Measurements from ENCODE around the gene CACNA2D4. TPM values are rescaled to one million over a fixed set of nuclear protein-coding genes. Genes with fewer than 3 reads are reported as not detected.

Gene CACNA2D4
- total RNA-seq, 1 experiment from 2014 or later: not detected

- peaks cover 17% of the 10 kb centered on the region; the same call in 1 of the 2 replicates for H3K36me3 ChIP-seq (ENCODE audit: low read depth, low read length)
- H3K4me2 ChIP-seq (ENCODE audit: low read length): no peak overlapping the region
- no peak for ATAC-seq
- H3K9me2 ChIP-seq (replicated peaks; ENCODE audit: low read length): no peaks in the 10 kb centered on the region
- TF ChIP-seq EZH2phosphoT487 (IDR thresholded peaks at IDR 0.05; ENCODE audit: borderline replicate concordance, low read length) (no peak), EZH2 (IDR thresholded peaks at IDR 0.05; ENCODE audit: low read length, unreplicated experiment) (no peak), CTCF (conservative IDR thresholded peaks at IDR 0.05; ENCODE audit: low read depth, low read length) (no peak)
- DNase-seq: no peak
- H3K4me1 ChIP-seq (ENCODE audit: insufficient read depth, low read length): peaks cover 30% of the 10 kb centered on the region
- no peak overlapping the region for H2AFZ ChIP-seq (ENCODE audit: low read length)
- H3K9me3 ChIP-seq (ENCODE audit: low read length): no peaks in the 10 kb centered on the region
- no peaks in the 10 kb centered on the region for H3K27me3 ChIP-seq (ENCODE audit: low read length)
- H3K4me3 ChIP-seq (ENCODE audit: low read length): no peak overlapping the region
- H4K20me1 ChIP-seq (ENCODE audit: low read length): no peaks in the 10 kb centered on the region
- POLR2A ChIA-PET (ENCODE audit: unreplicated experiment): no interaction called here
- H3K27ac ChIP-seq (ENCODE audit: low read length): no peak overlapping the region
- CTCF ChIA-PET: no interaction called here
- intact Hi-C loops (cut with micrococcal nuclease): no loop called here
- no peaks in the 10 kb centered on the region for H3K79me2 ChIP-seq (ENCODE audit: low read length)
- no TSS peak for BruUV-seq (replicated peaks)
- H3F3A ChIP-seq (ENCODE audit: low read length, unreplicated experiment): no peaks in the 10 kb centered on the region
- H3K9ac ChIP-seq (ENCODE audit: low read length): no peak overlapping the region
These were observed 138.7 kb downstream of the CACNA2D4 start for GRCh38 chr12:1779783-1780182.

DNA sequence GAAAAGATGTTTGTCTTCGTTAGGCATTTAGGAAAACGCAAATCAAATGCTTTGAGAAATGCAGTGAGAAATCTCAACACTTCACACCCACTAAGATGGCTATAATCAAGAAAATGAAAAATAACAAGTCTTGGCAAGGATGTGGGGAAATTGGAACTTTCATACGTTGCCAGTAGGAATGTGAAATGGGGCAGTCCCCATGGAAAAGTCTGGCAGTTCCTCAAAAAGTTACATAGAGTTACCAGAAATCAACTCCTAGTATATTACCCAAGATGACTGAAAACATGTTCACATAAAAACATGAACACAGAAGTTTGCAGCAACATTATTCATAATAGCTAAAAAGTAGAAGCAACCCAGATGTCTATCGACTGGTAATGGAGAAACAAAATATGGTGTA lies 139.5 kb downstream of the CACNA2D4 start:
- no peak overlapping the region for H2AFZ ChIP-seq (ENCODE audit: low read length)
- H3K9me3 ChIP-seq (ENCODE audit: low read length): no peaks in the 10 kb centered on the region
- H3K9ac ChIP-seq (ENCODE audit: low read length): no peak overlapping the region
- BruUV-seq (replicated peaks): no TSS peak
- ATAC-seq (no peak), DNase-seq (no peak)
- H3K4me1 ChIP-seq (ENCODE audit: insufficient read depth, low read length): peaks cover 34% of the 10 kb centered on the region
- H3K27ac ChIP-seq (ENCODE audit: low read length): no peak overlapping the region
- intact Hi-C loops (cut with micrococcal nuclease): no loop called here
- H3K36me3 ChIP-seq (ENCODE audit: low read depth, low read length): peaks cover 17% of the 10 kb centered on the region; the same call in 1 of the 2 replicates
- POLR2A ChIA-PET (ENCODE audit: unreplicated experiment): no interaction called here
- no peak overlapping the region for H3K4me2 ChIP-seq (ENCODE audit: low read length)
- H3K79me2 ChIP-seq (ENCODE audit: low read length): no peaks in the 10 kb centered on the region
- H3K4me3 ChIP-seq (ENCODE audit: low read length): no peak overlapping the region
- TF ChIP-seq EZH2 (IDR thresholded peaks at IDR 0.05; ENCODE audit: low read length, unreplicated experiment) (no peak), EZH2phosphoT487 (IDR thresholded peaks at IDR 0.05; ENCODE audit: borderline replicate concordance, low read length) (no peak), CTCF (conservative IDR thresholded peaks at IDR 0.05; ENCODE audit: low read depth, low read length) (no peak)
- no peaks in the 10 kb centered on the region for H3K27me3 ChIP-seq (ENCODE audit: low read length)
- CTCF ChIA-PET: no interaction called here
- no peaks in the 10 kb centered on the region for H3K9me2 ChIP-seq (replicated peaks; ENCODE audit: low read length)
- no peaks in the 10 kb centered on the region for H4K20me1 ChIP-seq (ENCODE audit: low read length)
- no peaks in the 10 kb centered on the region for H3F3A ChIP-seq (ENCODE audit: low read length, unreplicated experiment)

- H3F3A ChIP-seq (ENCODE audit: low read length, unreplicated experiment): no peaks in the 10 kb centered on the region
- no peaks in the 10 kb centered on the region for H3K27me3 ChIP-seq (ENCODE audit: low read length)
- no peak overlapping the region for H3K9ac ChIP-seq (ENCODE audit: low read length)
- peaks cover 35% of the 10 kb centered on the region for H3K4me1 ChIP-seq (ENCODE audit: insufficient read depth, low read length)
- H3K9me2 ChIP-seq (replicated peaks; ENCODE audit: low read length): no peaks in the 10 kb centered on the region
- CTCF ChIA-PET: no interaction called here
- DNase-seq (peak; percentile 46), ATAC-seq (no peak)
- intact Hi-C loops (cut with micrococcal nuclease): no loop called here
- no peak overlapping the region for H3K4me3 ChIP-seq (ENCODE audit: low read length)
- H3K9me3 ChIP-seq (ENCODE audit: low read length): no peaks in the 10 kb centered on the region
- H3K36me3 ChIP-seq (ENCODE audit: low read depth, low read length): peaks cover 19% of the 10 kb centered on the region
- no peaks in the 10 kb centered on the region for H4K20me1 ChIP-seq (ENCODE audit: low read length)
- H3K4me2 ChIP-seq (ENCODE audit: low read length): peak overlapping the region; percentile 29
- no peaks in the 10 kb centered on the region for H3K79me2 ChIP-seq (ENCODE audit: low read length)
- no peak for TF ChIP-seq EZH2 (IDR thresholded peaks at IDR 0.05; ENCODE audit: low read length, unreplicated experiment)
- no peak for TF ChIP-seq CTCF (conservative IDR thresholded peaks at IDR 0.05; ENCODE audit: low read depth, low read length)
- TF ChIP-seq EZH2phosphoT487 (IDR thresholded peaks at IDR 0.05; ENCODE audit: borderline replicate concordance, low read length): no peak
- no TSS peak for BruUV-seq (replicated peaks)
- 0 out of 2 replicates have a peak overlapping the region, but pooled peaks have one; percentile 2 for H3K27ac ChIP-seq (ENCODE audit: low read length)
- POLR2A ChIA-PET (ENCODE audit: unreplicated experiment): no interaction called here
- no peak overlapping the region for H2AFZ ChIP-seq (ENCODE audit: low read length)
These were observed 140.7 kb downstream of the CACNA2D4 start for GRCh38 chr12:1777798-1778197.
